Hepatocyte (in vitro differentiated cells): ENCODE results near the gene FMOD.

Source experiments
- CTCF ChIP-seq: fragments of 200-600 bp; sonication (generic); IDR thresholded peaks from 2 replicates; pipeline ENCODE4 v1.5.1; 2016; ENCODE audit warnings: antibody characterized with exemption, mild to moderate bottlenecking; ENCODE audit not compliant: poor library complexity
- EZH2 ChIP-seq: fragments of 200-600 bp; sonication (generic); IDR thresholded peaks from 2 replicates; pipeline ENCODE4 v1.6.1; 2016; ENCODE audit warnings: antibody characterized with exemption, mild to moderate bottlenecking, borderline replicate concordance

- TF ChIP-seq EZH2 (no peak), CTCF (no peak)
Measured at GRCh38 chr1:203361945-203362719, 11.2 kb upstream of the FMOD start.
